Activated CD8-positive, alpha-beta T cell treated with anti-CD3 and anti-CD28 coated beads for 36 hours (primary cell): ENCODE measurements around the gene WAPL. TPM values are rescaled to one million over a fixed set of nuclear protein-coding genes. Genes with fewer than 3 reads are reported as not detected.

Source experiments
- ATAC-seq: fragments of 200-7000 bp; cut with Tn5 transposase; one replicate; pipeline ENCODE4 v1.10.0; 2021; ENCODE audit warnings: mild to moderate bottlenecking, moderate library complexity
- CTCF ChIA-PET: fragments of 350-600 bp; sonication (Branson Sonifier 250); formaldehyde crosslinking; loops from one replicate; lab custom pipeline; 2021; ENCODE audit warnings: antibody characterized with exemption; lab: Charles Lee
- POLR2A ChIA-PET: fragments of 350-600 bp; sonication (Branson Sonifier 250); formaldehyde crosslinking; loops from one replicate; lab custom pipeline; 2021; ENCODE audit warnings: antibody characterized with exemption; lab: Charles Lee
- DNase-seq: peaks from one replicate; pipeline ENCODE4 v3.0.0-alpha.2; 2020
- H3K27ac Mint-ChIP-seq: one replicate; pipeline ENCODE4 v1.8.0; 2021; ENCODE audit warnings: mild to moderate bottlenecking, mixed read lengths
- H3K27me3 Mint-ChIP-seq: one replicate; pipeline ENCODE4 v1.8.0; 2021; ENCODE audit warnings: mixed read lengths
- H3K36me3 Mint-ChIP-seq: one replicate; pipeline ENCODE4 v1.8.0; 2021; ENCODE audit warnings: low read depth, mixed read lengths
- H3K4me1 Mint-ChIP-seq: one replicate; pipeline ENCODE4 v1.8.0; 2021; ENCODE audit warnings: low read depth, mixed read lengths
- H3K4me3 Mint-ChIP-seq: one replicate; pipeline ENCODE4 v1.8.0; 2021; ENCODE audit warnings: mild to moderate bottlenecking, moderate library complexity, mixed read lengths
- H3K9me3 Mint-ChIP-seq: one replicate; pipeline ENCODE4 v1.8.0; 2021; ENCODE audit warnings: mixed read lengths
- CTCF ChIP-seq: fragments of 200-600 bp; IDR thresholded peaks from one replicate; pipeline ENCODE4 v1.8.0; 2022; ENCODE audit warnings: antibody characterized with exemption, mild to moderate bottlenecking
- intact Hi-C: fragments of 100-400 bp; cut with micrococcal nuclease; formaldehyde crosslinking; loops from one replicate; pipeline ENCODE4 v1.10.0; 2022
- total RNA-seq, 2 experiments: library from RNA; stranded (reverse); gene quantifications; one replicate each; pipeline ENCODE4 v1.2.3, GENCODE V29; 2021

The WAPL gene
- total RNA-seq, 2 experiments from 2014 or later, result 40.9 to 42.0 TPM

GRCh38 chr10:86556532-86556931 is 34.9 kb upstream of the WAPL start:
- intact Hi-C loops, result no loop called here

GRCh38 chr10:86553639-86554038 is 32.0 kb upstream of the WAPL start:
- CTCF ChIA-PET, result no interaction called here
- Mint-ChIP-seq H3K36me3 (no peaks in the 10 kb centered on the region), H3K4me3 (no peak overlapping the region), H3K27me3 (no peaks in the 10 kb centered on the region), H3K27ac (no peak overlapping the region), H3K4me1 (peaks cover 4% of the 10 kb centered on the region), H3K9me3 (no peaks in the 10 kb centered on the region)
- ATAC-seq (no peak), DNase-seq (no peak)
- no peak for TF ChIP-seq CTCF
- intact Hi-C loops, result no loop called here
- POLR2A ChIA-PET, result interaction anchor here (0.6 kb wide), 1 partner anchor 121 kb away, joined by 3 read pairs; no protein-coding TSS in a partner anchor

More at GRCh38 chr10:86556532-86556931, 34.9 kb upstream of the WAPL start:
- DNase-seq, result no peak
- no peak for ATAC-seq
- Mint-ChIP-seq H3K27ac (no peak overlapping the region), H3K4me3 (no peak overlapping the region), H3K9me3 (no peaks in the 10 kb centered on the region), H3K4me1 (peaks cover 4% of the 10 kb centered on the region), H3K36me3 (no peaks in the 10 kb centered on the region), H3K27me3 (no peaks in the 10 kb centered on the region)
- TF ChIP-seq CTCF, result no peak
- POLR2A ChIA-PET, result no interaction called here
- CTCF ChIA-PET, result no interaction called here

- H3K4me1 Mint-ChIP-seq, result peaks cover 4% of the 10 kb centered on the region
- POLR2A ChIA-PET, result interaction anchor here (0.6 kb wide), 1 partner anchor 121 kb away, joined by 3 read pairs; no protein-coding TSS in a partner anchor
- intact Hi-C loops, result no loop called here
- no peaks in the 10 kb centered on the region for H3K36me3 Mint-ChIP-seq
- no peaks in the 10 kb centered on the region for H3K27me3 Mint-ChIP-seq
- H3K4me3 Mint-ChIP-seq, result no peak overlapping the region
- H3K9me3 Mint-ChIP-seq, result no peaks in the 10 kb centered on the region
- TF ChIP-seq CTCF, result no peak
- DNase-seq (no peak), ATAC-seq (no peak)
- H3K27ac Mint-ChIP-seq, result no peak overlapping the region
- CTCF ChIA-PET, result no interaction called here
These were observed 31.6 kb upstream of the WAPL start for GRCh38 chr10:86553213-86553612.

- Mint-ChIP-seq H3K27me3 (no peaks in the 10 kb centered on the region), H3K36me3 (no peaks in the 10 kb centered on the region), H3K9me3 (no peaks in the 10 kb centered on the region), H3K27ac (no peak overlapping the region), H3K4me3 (no peak overlapping the region), H3K4me1 (no peaks in the 10 kb centered on the region)
- no peak for TF ChIP-seq CTCF
- ATAC-seq (no peak), DNase-seq (no peak)
- intact Hi-C loops, result no loop called here
- CTCF ChIA-PET, result no interaction called here
- POLR2A ChIA-PET, result no interaction called here
These were observed 25.7 kb upstream of the WAPL start for GRCh38 chr10:86547296-86547695.

- ChIA-PET CTCF (interaction anchor here (1.1 to 1.2 kb wide), 2 partner anchors 39 to 134 kb away, joined by 3 read pairs; no protein-coding TSS in a partner anchor), POLR2A (no interaction called here)
- intact Hi-C loops, result no loop called here
- no peak overlapping the region for H3K27ac Mint-ChIP-seq
- TF ChIP-seq CTCF, result no peak
- DNase-seq (no peak), ATAC-seq (no peak)
- no peaks in the 10 kb centered on the region for H3K36me3 Mint-ChIP-seq
- no peaks in the 10 kb centered on the region for H3K9me3 Mint-ChIP-seq
- no peaks in the 10 kb centered on the region for H3K4me1 Mint-ChIP-seq
- H3K4me3 Mint-ChIP-seq, result no peak overlapping the region
- H3K27me3 Mint-ChIP-seq, result no peaks in the 10 kb centered on the region
These were observed 23.5 kb upstream of the WAPL start for GRCh38 chr10:86545101-86545500.
